PC-3 (cell line): ENCODE data around the gene NFYA.

ENCODE experiments used
- EZH2 ChIP-seq: fragments of 300-600 bp; sonication (generic); IDR thresholded peaks from one replicate; pipeline ENCODE4 v1.6.1; 2017; ENCODE audit warnings: antibody characterized with exemption, mild to moderate bottlenecking, low read length; ENCODE audit not compliant: unreplicated experiment
- EZH2phosphoT487 ChIP-seq: fragments of 300-600 bp; sonication (generic); IDR thresholded peaks from 2 replicates; pipeline ENCODE4 v1.6.1; 2018; ENCODE audit warnings: mild to moderate bottlenecking, antibody characterized with exemption, low read length, borderline replicate concordance
- TF ChIP-seq, protein P1 (sequence below): fragments of 300-600 bp; sonication (generic); conservative IDR thresholded peaks from 2 replicates; pipeline ENCODE4 v1.5.1; 2017; ENCODE audit warnings: antibody characterized with exemption, low read depth, mild to moderate bottlenecking, low read length

DNA sequence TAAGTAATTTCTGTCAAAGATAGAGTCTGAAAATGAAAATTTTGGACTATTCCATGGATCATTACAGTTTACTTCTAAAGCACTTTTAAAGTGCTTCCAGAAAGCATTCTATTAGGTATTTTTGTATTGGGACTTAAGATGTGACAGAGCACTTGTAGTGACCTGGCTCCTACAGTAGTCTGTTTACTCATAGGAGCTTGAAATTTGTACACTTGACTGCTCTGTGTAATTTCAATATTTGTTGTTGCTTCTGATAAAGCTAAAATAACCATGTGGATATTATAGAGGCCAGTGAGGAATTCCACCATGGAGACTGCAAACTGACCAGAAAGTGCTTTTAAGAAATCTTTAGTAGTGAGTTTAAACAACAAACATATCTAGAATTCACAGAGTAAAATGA is 10.3 kb downstream of the NFYA start:
- TF ChIP-seq, protein P1, sequence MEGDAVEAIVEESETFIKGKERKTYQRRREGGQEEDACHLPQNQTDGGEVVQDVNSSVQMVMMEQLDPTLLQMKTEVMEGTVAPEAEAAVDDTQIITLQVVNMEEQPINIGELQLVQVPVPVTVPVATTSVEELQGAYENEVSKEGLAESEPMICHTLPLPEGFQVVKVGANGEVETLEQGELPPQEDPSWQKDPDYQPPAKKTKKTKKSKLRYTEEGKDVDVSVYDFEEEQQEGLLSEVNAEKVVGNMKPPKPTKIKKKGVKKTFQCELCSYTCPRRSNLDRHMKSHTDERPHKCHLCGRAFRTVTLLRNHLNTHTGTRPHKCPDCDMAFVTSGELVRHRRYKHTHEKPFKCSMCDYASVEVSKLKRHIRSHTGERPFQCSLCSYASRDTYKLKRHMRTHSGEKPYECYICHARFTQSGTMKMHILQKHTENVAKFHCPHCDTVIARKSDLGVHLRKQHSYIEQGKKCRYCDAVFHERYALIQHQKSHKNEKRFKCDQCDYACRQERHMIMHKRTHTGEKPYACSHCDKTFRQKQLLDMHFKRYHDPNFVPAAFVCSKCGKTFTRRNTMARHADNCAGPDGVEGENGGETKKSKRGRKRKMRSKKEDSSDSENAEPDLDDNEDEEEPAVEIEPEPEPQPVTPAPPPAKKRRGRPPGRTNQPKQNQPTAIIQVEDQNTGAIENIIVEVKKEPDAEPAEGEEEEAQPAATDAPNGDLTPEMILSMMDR, result no peak
- TF ChIP-seq EZH2 (no peak), EZH2phosphoT487 (no peak)
